GM12878 (cell line): ENCODE measurements around the gene IPPK. TPM values are rescaled to one million over a fixed set of nuclear protein-coding genes. Genes with fewer than 3 reads are reported as not detected.

Source experiments
- ATAC-seq: fragments of 200-7000 bp; cut with Tn5 transposase; 3 replicates; pipeline ENCODE4 v1.9.1; 2020; ENCODE audit warnings: mild to moderate bottlenecking, moderate library complexity
- BruUV-seq: library from RNA; stranded (reverse); fragments of 400-500 nt; replicated peaks from 2 replicates; lab custom pipeline; 2021; lab: Mats Ljungman, UMichigan
- CTCF ChIA-PET: fragments of 300-600 bp; sonication (Branson Sonifier 250); formaldehyde crosslinking; extraction: SDS; loops from one replicate; lab custom pipeline; 2021; ENCODE audit warnings: inconsistent platforms; lab: Yijun Ruan, JAX
- POLR2A ChIA-PET: fragments of 350-600 bp; formaldehyde crosslinking; extraction: SDS; loops from one replicate; lab custom pipeline; 2021; ENCODE audit warnings: inconsistent platforms; lab: Charles Lee
- RAD21 ChIA-PET: fragments of 300-600 bp; sonication (Branson Sonifier 250); formaldehyde crosslinking; loops from one replicate; lab custom pipeline; 2023; ENCODE audit warnings: antibody characterized with exemption; ENCODE audit not compliant: unreplicated experiment; lab: Charles Lee
- SMC1A ChIA-PET: fragments of 300-600 bp; sonication (Branson Sonifier 250); formaldehyde crosslinking; loops from one replicate; lab custom pipeline; 2023; ENCODE audit not compliant: unreplicated experiment, uncharacterized antibody; lab: Charles Lee
- DNase-seq: peaks from one replicate; pipeline ENCODE4 v3.0.0-alpha.2; 2011; ENCODE audit warnings: low read depth, low spot score
- FAIRE-seq: peaks from 3 replicates; lab custom pipeline; 2011; peaks lifted over from hg19 to GRCh38; lab: Jason Lieb, UNC
- H2AFZ ChIP-seq: 2 replicates; pipeline ENCODE4 v1.6.0; 2011; ENCODE audit warnings: low read depth, low read length, control low read depth; ENCODE audit not compliant: control insufficient read depth
- H3K27ac ChIP-seq: 2 replicates; pipeline ENCODE4 v1.5.1; 2011; ENCODE audit warnings: control low read depth; ENCODE audit not compliant: control insufficient read depth, insufficient read depth
- H3K27me3 ChIP-seq, 2 experiments: replicated peaks in 1 of 2; 2 replicates each; pipeline versions ENCODE4 v1.6.0 to v1.6.1; 2011; ENCODE audit warnings: low read length in 1 of 2; ENCODE audit not compliant: control insufficient read depth in 2 of 2, insufficient read depth in 2 of 2
- H3K36me3 ChIP-seq, 2 experiments: 2 replicates each; pipeline ENCODE4 v1.5.1; 2011; ENCODE audit warnings: low read length in 1 of 2; ENCODE audit not compliant: control insufficient read depth in 2 of 2, insufficient read depth in 2 of 2
- H3K4me1 ChIP-seq: 2 replicates; pipeline ENCODE4 v1.6.1; 2011; ENCODE audit warnings: mild to moderate bottlenecking, low read length, moderate library complexity, mixed read lengths; ENCODE audit not compliant: control insufficient read depth, insufficient read depth
- H3K4me2 ChIP-seq: 2 replicates; pipeline ENCODE4 v1.6.0; 2011; ENCODE audit warnings: control low read depth; ENCODE audit not compliant: control insufficient read depth, insufficient read depth
- H3K4me3 ChIP-seq: fragments of 200-600 bp; sonication (generic); 2 replicates; pipeline ENCODE4 v1.5.1; 2016
- H3K79me2 ChIP-seq: 2 replicates; pipeline ENCODE4 v1.6.0; 2011; ENCODE audit warnings: low read length; ENCODE audit not compliant: control insufficient read depth, insufficient read depth
- H3K9ac ChIP-seq: 2 replicates; pipeline ENCODE4 v1.8.0; 2011; ENCODE audit warnings: low read length, control low read depth, mixed read lengths; ENCODE audit not compliant: control insufficient read depth, insufficient read depth
- H3K9me3 ChIP-seq: replicated peaks from 3 replicates; pipeline ENCODE4 v1.5.1; 2011; ENCODE audit warnings: mild to moderate bottlenecking, low read length; ENCODE audit not compliant: control insufficient read depth, insufficient read depth
- H4K20me1 ChIP-seq: 2 replicates; pipeline ENCODE4 v1.6.0; 2011; ENCODE audit not compliant: control insufficient read depth, insufficient read depth
- E4F1 ChIP-seq: fragments of 450-650 bp; IDR thresholded peaks from 2 replicates; pipeline ENCODE4 v1.6.1; 2018; ENCODE audit warnings: borderline replicate concordance, mild to moderate bottlenecking; ENCODE audit not compliant: partially characterized antibody
- FOS ChIP-seq: IDR thresholded peaks from 3 replicates; pipeline ENCODE4 v1.6.1; 2011; ENCODE audit warnings: borderline replicate concordance; ENCODE audit not compliant: insufficient read length; ENCODE audit errors: extremely low read depth
- HDGF ChIP-seq: fragments of 450-650 bp; IDR thresholded peaks from 2 replicates; pipeline ENCODE4 v1.6.1; 2016; ENCODE audit warnings: antibody characterized with exemption
- MEF2A ChIP-seq: IDR thresholded peaks from 2 replicates; pipeline ENCODE4 v1.6.1; 2011; ENCODE audit warnings: low read depth, mild to moderate bottlenecking, low read length, moderate library complexity; ENCODE audit not compliant: insufficient read depth
- MEF2B ChIP-seq: fragments of 450-650 bp; IDR thresholded peaks from 2 replicates; pipeline ENCODE4 v1.6.1; 2018; ENCODE audit warnings: mild to moderate bottlenecking, moderate library complexity; ENCODE audit not compliant: partially characterized antibody, poor library complexity, severe bottlenecking
- SREBF1 ChIP-seq: IDR thresholded peaks from 2 replicates; pipeline ENCODE4 v1.6.1; 2012; ENCODE audit warnings: mild to moderate bottlenecking, low read length
- SRF ChIP-seq, 2 experiments: IDR thresholded peaks; 2 replicates each; pipeline ENCODE4 v1.6.1; 2011; ENCODE audit warnings: low read depth in 2 of 2, low read length in 2 of 2, mild to moderate bottlenecking in 1 of 2, moderate library complexity in 1 of 2
- STAT1 ChIP-seq: fragments of 450-650 bp; conservative IDR thresholded peaks from 2 replicates; pipeline ENCODE4 v1.6.1; 2014; ENCODE audit warnings: antibody characterized with exemption, mild to moderate bottlenecking
- YBX1 ChIP-seq: fragments of 450-650 bp; IDR thresholded peaks from 2 replicates; pipeline ENCODE4 v1.6.1; 2016; ENCODE audit warnings: antibody characterized with exemption
- WGBS: methylation state at CpG from one replicate; pipeline ENCODE4 v1.1.6; 2016; ENCODE audit warnings: low lambda C conversion rate; ENCODE audit not compliant: insufficient replicate concordance, insufficient coverage; ENCODE audit errors: missing lambda C conversion rate; 5-methylcytosine and 5-hydroxymethylcytosine counted together
- in situ Hi-C: fragments of 300-500 bp; cut with MboI; formaldehyde crosslinking; loops from 9 replicates; pipeline ENCODE4 v1.14.3; 2018; ENCODE audit warnings: mixed read lengths
- intact Hi-C: fragments of 100-400 bp; cut with micrococcal nuclease; formaldehyde crosslinking; loops from one replicate; pipeline ENCODE4 v1.14.2; 2022; ENCODE audit not compliant: unreplicated experiment
- polyA plus RNA-seq, 11 experiments: library from polyadenylated mRNA; depleted of rRNA in 4 of 11; unstranded in 6 of 11; stranded (reverse) in 5 of 11; fragments of >200 nt; fragmentation: Nextera tagmentation in 4 of 11; fragmentation: Illumina TruSeq in 1 of 11; extraction: Ambion mirVana in 4 of 11; extraction: Trizol in 1 of 11; gene quantifications; 1 replicate in 1 of 11; 2 replicates in 10 of 11; pipeline versions ENCODE4 v1.2.1 to v1.2.3, GENCODE V29; 2011 to 2016; ENCODE audit warnings: inconsistent platforms in 2 of 11, missing spikeins in 2 of 11, low read depth in 1 of 11
- total RNA-seq, 4 experiments: library from RNA; depleted of rRNA in 3 of 4; stranded (reverse); fragments of >200 nt in 3 of 4; fragmentation: Illumina TruSeq in 1 of 4; extraction: Trizol in 1 of 4; gene quantifications; 2 replicates each; pipeline versions ENCODE4 v1.2.1 to v1.2.3, GENCODE V29; 2013 to 2021

The IPPK gene
- total and polyA plus RNA-seq, 10 of the 15 experiments (the other 5 are each of a cell fraction or from before 2014, with no cell fraction given): 2.1 to 22.1 (median 11.4) TPM

- no peak for TF ChIP-seq MEF2B
- no peak for TF ChIP-seq STAT1
- no peak for TF ChIP-seq YBX1
- no peak for TF ChIP-seq MEF2A
- no peak for TF ChIP-seq E4F1
- no peak for TF ChIP-seq HDGF
- no peak for TF ChIP-seq FOS
- TF ChIP-seq SREBF1: no peak
- no peak for TF ChIP-seq SRF (IDR thresholded peaks at IDR 0.05; ENCODE audit: low read depth in 2 of 2, low read length in 2 of 2)
- Histone ChIP-seq H3K27me3 (no peaks in the 10 kb centered on the region), H3K9me3 (no peaks in the 10 kb centered on the region; the same call in 2 of the 3 replicates), H3K9ac (no peak overlapping the region), H3K4me1 (no peaks in the 10 kb centered on the region), H2AFZ (no peak overlapping the region), H3K4me3 (no peak overlapping the region), H3K79me2 (no peaks in the 10 kb centered on the region), H4K20me1 (no peaks in the 10 kb centered on the region), H3K27ac (no peak overlapping the region), H3K4me2 (no peak overlapping the region), H3K36me3 (peaks cover 16 to 36% of the 10 kb centered on the region in 2 experiments)
- RAD21 ChIA-PET: no interaction called here
- CTCF ChIA-PET: interaction anchor here (0.7 to 0.9 kb wide), 2 partner anchors 11 to 146 kb away, joined by 3 read pairs; no protein-coding TSS in a partner anchor
- intact Hi-C loops (no loop called here), in situ Hi-C loops (no loop called here)
- SMC1A ChIA-PET: interaction anchor here (1.2 kb wide), 1 partner anchor 10 kb away, joined by 6 read pairs; no protein-coding TSS in a partner anchor
- FAIRE-seq (no peak), ATAC-seq (no peak), DNase-seq (no peak)
- 100% methylated on average over 3 of the region's 4 CpGs for WGBS
- BruUV-seq: no TSS peak
- POLR2A ChIA-PET: no interaction called here
Measured at GRCh38 chr9:92645041-92645440, 24.9 kb downstream of the IPPK start.
